Measurements from ENCODE around the gene MAD1L1.
"Not testable (repeated sequence)": the region's sequence is repeated elsewhere in the genome, so short reads cannot be mapped to it uniquely, and the experiment has no call there.

Gene MAD1L1

GRCh38 chr7:1885465-1886226, 347.1 kb downstream of the MAD1L1 start:
- TF ChIP-seq CTCF (conservative IDR thresholded peaks at IDR 0.05), result no peak
- peak overlapping the region; percentile 52 for H3K27ac ChIP-seq

- H3K27ac ChIP-seq, result no peak overlapping the region
- TF ChIP-seq CTCF (conservative IDR thresholded peaks at IDR 0.05), result no peak
Measured at GRCh38 chr7:1884583-1885350, 348.0 kb downstream of the MAD1L1 start.

GRCh38 chr7:1883834-1884582, 348.7 kb downstream of the MAD1L1 start:
- H3K27ac ChIP-seq, result no peak overlapping the region
- no peak for TF ChIP-seq CTCF (conservative IDR thresholded peaks at IDR 0.05)

- TF ChIP-seq CTCF (conservative IDR thresholded peaks at IDR 0.05), result no peak
- H3K27ac ChIP-seq, result no peak overlapping the region
Measured at GRCh38 chr7:1883031-1883761, 349.5 kb downstream of the MAD1L1 start.

GRCh38 chr7:1882451-1882850, 350.3 kb downstream of the MAD1L1 start:
- no peak overlapping the region for H3K27ac ChIP-seq
- no peak for TF ChIP-seq CTCF (conservative IDR thresholded peaks at IDR 0.05)

GRCh38 chr7:1881946-1882345, 350.8 kb downstream of the MAD1L1 start:
- no peak for TF ChIP-seq CTCF (conservative IDR thresholded peaks at IDR 0.05)
- H3K27ac ChIP-seq, result no peak overlapping the region

- not testable (repeated sequence) for H3K27ac ChIP-seq
Measured at GRCh38 chr7:1876641-1877040, 356.1 kb downstream of the MAD1L1 start.
